Measurements from ENCODE around the gene DNAL1. TPM values are rescaled to one million over a fixed set of nuclear protein-coding genes. Genes with fewer than 3 reads are reported as not detected.

DNAL1 gene
- total and polyA plus RNA-seq, 10 of the 15 experiments (the other 5 are each of a cell fraction or from before 2014, with no cell fraction given): 2.4 to 18.2 (median 7.4) TPM

GRCh38 chr14:73727166-73727565, 82.4 kb downstream of the DNAL1 start:
- SMC1A ChIA-PET (ENCODE audit: uncharacterized antibody, unreplicated experiment): interaction anchor here (0.6 to 8.9 kb wide), 7 partner anchors 11 to 1829 kb away, joined by 3 to 155 read pairs (median 10); no protein-coding TSS in a partner anchor
- peaks cover 66 to 74% of the 10 kb centered on the region in 2 experiments for H3K36me3 ChIP-seq (ENCODE audit: control insufficient read depth in 2 of 2, insufficient read depth in 2 of 2, low read length in 1 of 2)
- H3K4me2 ChIP-seq (ENCODE audit: control insufficient read depth, insufficient read depth): no peak overlapping the region
- H3K79me2 ChIP-seq (ENCODE audit: control insufficient read depth, insufficient read depth, low read length): peaks cover 5% of the 10 kb centered on the region
- FAIRE-seq: no peak
- CTCF ChIA-PET: interaction anchor here (0.6 to 10.1 kb wide), 11 partner anchors 14 to 1195 kb away, joined by 3 to 195 read pairs (median 5); partner anchors contain the start of gene PNMA1
- WGBS (ENCODE audit: insufficient coverage, insufficient replicate concordance, low lambda C conversion rate, missing lambda C conversion rate): over 99% methylated on average over 7 of the region's 7 CpGs
- RAD21 ChIA-PET (ENCODE audit: unreplicated experiment): interaction anchor here (0.7 to 3.3 kb wide), 4 partner anchors 28 to 61 kb away, joined by 3 to 17 read pairs (median 10); no protein-coding TSS in a partner anchor
- in situ Hi-C loops (cut with MboI) (loop anchor here (25.0 kb wide), 1 partner anchor 310 kb away; no protein-coding TSS in a partner anchor), intact Hi-C loops (cut with micrococcal nuclease; ENCODE audit: unreplicated experiment) (loop anchor here (5.0 kb wide), 2 partner anchors 160 to 310 kb away; partner anchors contain the start of gene ZNF410)
- H3K4me3 ChIP-seq: no peak overlapping the region
- POLR2A ChIA-PET: interaction anchor here (0.6 kb wide), 1 partner anchor 533 kb away, joined by 5 read pairs; no protein-coding TSS in a partner anchor
- H4K20me1 ChIP-seq (ENCODE audit: control insufficient read depth, insufficient read depth): peaks cover 3% of the 10 kb centered on the region
- no peak for ATAC-seq
- no peak overlapping the region for H3K27ac ChIP-seq (ENCODE audit: control insufficient read depth, insufficient read depth)
- no peaks in the 10 kb centered on the region for H3K9me3 ChIP-seq (replicated peaks; ENCODE audit: control insufficient read depth, insufficient read depth, low read length)
- no peak for TF ChIP-seq SMARCA5 (IDR thresholded peaks at IDR 0.05)
- no peak for TF ChIP-seq POLR2AphosphoS2 (IDR thresholded peaks at IDR 0.05; ENCODE audit: low read depth, low read length)
- TF ChIP-seq ATF3 (IDR thresholded peaks at IDR 0.05; ENCODE audit: borderline replicate concordance, extremely low read depth, low read depth, low read length): no peak
- no peak for TF ChIP-seq MTA2 (IDR thresholded peaks at IDR 0.05; ENCODE audit: low read depth)
- TF ChIP-seq ASH2L (IDR thresholded peaks at IDR 0.05; ENCODE audit: borderline replicate concordance, low read depth): no peak
- TF ChIP-seq ZBTB11 (CRISPR knock-in tag; IDR thresholded peaks at IDR 0.05): no peak
- no peak for TF ChIP-seq YBX1 (IDR thresholded peaks at IDR 0.05)
- TF ChIP-seq IKZF1 (conservative IDR thresholded peaks at IDR 0.05): no peak
- no peak for TF ChIP-seq ZBTB40 (IDR thresholded peaks at IDR 0.05; ENCODE audit: borderline replicate concordance)
- no peak for TF ChIP-seq JUNB (IDR thresholded peaks at IDR 0.05)
- no peak for TF ChIP-seq NR2F1 (conservative IDR thresholded peaks at IDR 0.05)
- TF ChIP-seq ZSCAN29 (IDR thresholded peaks at IDR 0.05): no peak
- TF ChIP-seq HCFC1 (IDR thresholded peaks at IDR 0.05; ENCODE audit: low read length): no peak
- no peak for TF ChIP-seq DPF2 (IDR thresholded peaks at IDR 0.05)
- no peak for TF ChIP-seq CBX5 (IDR thresholded peaks at IDR 0.05; ENCODE audit: low read depth)
- TF ChIP-seq RUNX3 (IDR thresholded peaks at IDR 0.05; ENCODE audit: low read length): no peak
- no peak for TF ChIP-seq SMAD1 (IDR thresholded peaks at IDR 0.05; ENCODE audit: low read depth, partially characterized antibody)
- no peak overlapping the region for H2AFZ ChIP-seq (ENCODE audit: control insufficient read depth, low read depth, low read length)
- no peaks in the 10 kb centered on the region for H3K4me1 ChIP-seq (ENCODE audit: control insufficient read depth, insufficient read depth, low read length)
- no peaks in the 10 kb centered on the region for H3K27me3 ChIP-seq (replicated peaks in 1 of 2; ENCODE audit: control insufficient read depth in 2 of 2, insufficient read depth in 2 of 2, low read length in 1 of 2)
- H3K9ac ChIP-seq (ENCODE audit: control insufficient read depth, insufficient read depth, low read length): no peak overlapping the region
- BruUV-seq (replicated peaks): no TSS peak
- DNase-seq (ENCODE audit: low read depth, low spot score): no peak

All from GM12878 (cell line).